Activated effector memory CD4-positive, alpha-beta T cell treated with anti-CD3 and anti-CD28 coated beads, Interleukin-2, amount 50 U/mL, for 16 hours (primary cell): ENCODE data around the gene BMP7.
"Not testable (repeated sequence)": the region's sequence is repeated elsewhere in the genome, so short reads cannot be mapped to it uniquely, and the experiment has no call there.

Source experiments
- DNase-seq: peaks from one replicate; pipeline ENCODE4 v3.0.0-alpha.2; 2020

Gene BMP7

DNA sequence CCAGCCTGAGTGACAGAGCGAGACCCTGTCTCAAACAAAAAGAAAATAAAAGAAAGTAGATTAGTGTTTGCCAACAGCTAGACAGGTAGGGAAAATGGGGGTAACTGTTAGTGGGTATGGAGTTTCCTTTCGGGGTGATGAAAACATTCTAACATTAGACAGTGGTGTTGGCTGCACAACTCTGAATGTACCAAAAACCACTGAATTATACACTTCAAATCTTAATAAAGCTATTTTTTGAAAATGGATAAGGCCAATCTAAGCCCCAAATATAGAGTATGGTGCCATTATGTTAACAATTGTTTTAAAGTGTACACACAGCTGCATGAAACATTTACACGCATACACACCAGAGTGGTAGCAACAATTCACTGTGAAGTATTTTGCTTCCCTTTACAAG is 57.0 kb downstream of the BMP7 start:
- DNase-seq = no peak

DNA sequence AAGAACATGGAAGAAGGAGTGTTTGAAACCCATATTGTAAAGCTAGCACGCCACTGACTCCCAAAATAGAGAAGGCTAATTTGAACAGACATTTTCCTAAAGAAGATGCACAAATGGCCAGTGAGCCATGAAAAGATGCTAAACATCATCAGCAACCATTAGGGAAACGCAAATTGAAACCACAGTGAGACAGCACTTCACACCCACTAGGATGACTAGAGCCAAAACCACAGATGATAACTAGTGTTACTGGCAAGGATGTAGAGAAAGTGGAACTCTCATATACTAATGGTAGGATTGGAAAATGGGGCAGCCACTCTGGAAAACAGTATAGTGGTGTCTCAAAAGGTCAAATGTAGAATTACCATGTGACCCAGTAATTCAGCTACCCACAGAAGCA is 58.2 kb downstream of the BMP7 start:
- DNase-seq = no peak

DNA sequence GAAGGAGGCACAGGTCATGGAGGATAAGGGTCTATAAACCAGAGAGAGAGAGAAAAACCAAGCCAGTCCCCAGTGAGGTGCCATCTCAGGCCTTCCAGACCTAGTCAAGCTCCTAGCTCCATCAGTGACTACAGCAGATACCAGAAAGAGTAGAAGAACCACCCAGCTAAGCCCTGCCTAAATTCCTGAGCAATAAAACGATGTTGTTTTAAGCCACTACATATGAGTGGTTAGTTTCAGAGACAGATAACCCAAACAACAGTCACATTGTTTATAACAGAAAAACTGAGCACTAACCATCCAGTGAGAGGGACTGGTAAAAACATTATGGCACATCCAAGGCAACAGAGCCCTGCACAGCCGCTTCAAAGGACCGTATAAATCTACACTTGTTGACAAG is 59.2 kb downstream of the BMP7 start:
- no peak for DNase-seq

DNA sequence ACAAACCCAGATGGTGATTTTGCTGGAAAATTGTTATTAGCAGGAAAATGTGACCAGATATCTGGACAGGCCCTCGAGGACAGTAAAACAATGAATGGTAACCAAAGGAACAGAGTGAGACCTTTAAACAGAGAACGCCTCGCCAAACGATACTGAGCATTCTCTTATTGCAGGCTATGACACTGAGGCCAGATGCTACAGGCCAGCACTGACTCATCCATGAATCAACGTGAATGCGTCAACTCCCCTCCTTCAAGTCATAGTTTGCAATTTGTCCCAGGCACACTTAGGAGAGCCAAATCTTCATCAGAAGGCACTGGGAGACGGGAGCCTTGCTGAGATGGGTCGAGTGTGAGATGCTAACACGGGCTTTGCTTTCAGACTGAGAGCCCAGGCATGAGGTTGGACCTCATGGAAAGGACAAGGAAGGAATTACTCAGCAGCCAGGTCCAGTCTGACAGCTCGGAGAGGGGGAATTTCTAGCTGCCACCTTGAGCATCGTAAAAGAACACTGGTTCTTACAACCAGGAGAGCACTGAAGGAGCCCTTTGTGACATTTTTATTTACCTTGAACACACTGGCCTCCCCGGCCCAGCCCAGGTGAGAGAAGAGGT is 60.7 kb downstream of the BMP7 start:
- DNase-seq = no peak

DNA sequence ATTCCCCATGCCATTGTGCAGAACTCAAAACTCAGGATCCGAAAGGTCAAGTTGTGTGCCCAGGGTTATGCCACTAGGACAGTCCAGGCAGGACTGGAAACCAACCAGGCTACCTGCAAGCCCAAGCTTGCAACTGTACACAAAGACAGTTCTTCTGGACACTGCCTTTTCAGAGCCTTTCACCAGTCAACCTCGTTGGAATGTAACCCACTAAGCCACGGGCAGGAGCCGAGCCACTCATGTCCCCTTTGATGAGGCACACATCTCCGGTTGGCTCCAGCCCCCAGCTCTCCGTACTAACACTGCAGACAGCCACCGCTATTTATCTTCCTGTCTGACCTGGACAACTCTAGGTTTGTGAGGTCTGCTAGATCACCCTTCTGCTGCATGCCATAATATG is 62.5 kb downstream of the BMP7 start:
- DNase-seq = no peak

DNA sequence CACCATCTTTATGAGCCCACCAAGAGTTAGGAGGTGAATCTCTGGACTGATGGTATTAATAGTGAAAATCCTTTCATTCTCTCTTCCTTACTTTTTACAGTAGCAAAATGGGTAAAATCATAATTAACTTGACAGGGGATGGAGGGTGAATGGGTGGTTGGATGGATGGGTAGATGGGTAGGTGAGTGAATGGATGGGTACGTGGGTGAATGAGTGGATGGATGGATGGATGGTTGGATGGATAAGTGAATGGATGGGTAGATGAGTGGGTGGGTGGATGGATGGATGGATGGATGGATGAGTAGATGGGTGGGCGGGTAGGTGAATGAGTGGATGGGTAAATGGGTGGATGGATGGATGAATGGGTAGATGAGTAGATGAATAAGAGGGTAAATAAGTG is 63.2 kb downstream of the BMP7 start:
- DNase-seq = no peak

DNA sequence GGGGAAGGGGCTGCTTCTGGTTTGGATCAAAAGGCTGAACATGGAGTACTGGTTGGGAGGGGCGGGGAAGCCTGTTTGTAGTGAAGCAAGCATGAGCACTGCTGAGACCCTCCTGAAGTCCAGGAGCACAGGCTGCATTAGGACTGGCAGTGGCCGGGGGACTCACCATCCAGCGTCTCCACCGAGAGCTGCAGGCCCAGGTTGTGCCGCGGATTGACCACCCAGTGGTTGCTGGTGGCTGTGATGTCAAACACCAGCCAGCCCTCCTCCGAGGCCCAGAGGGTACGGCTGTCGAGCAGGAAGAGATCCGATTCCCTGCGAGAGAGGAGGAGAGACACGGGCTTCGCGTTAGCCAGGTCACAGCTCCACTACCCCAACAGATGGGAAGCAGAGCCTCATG is 64.1 kb downstream of the BMP7 start:
- DNase-seq = no peak

DNA sequence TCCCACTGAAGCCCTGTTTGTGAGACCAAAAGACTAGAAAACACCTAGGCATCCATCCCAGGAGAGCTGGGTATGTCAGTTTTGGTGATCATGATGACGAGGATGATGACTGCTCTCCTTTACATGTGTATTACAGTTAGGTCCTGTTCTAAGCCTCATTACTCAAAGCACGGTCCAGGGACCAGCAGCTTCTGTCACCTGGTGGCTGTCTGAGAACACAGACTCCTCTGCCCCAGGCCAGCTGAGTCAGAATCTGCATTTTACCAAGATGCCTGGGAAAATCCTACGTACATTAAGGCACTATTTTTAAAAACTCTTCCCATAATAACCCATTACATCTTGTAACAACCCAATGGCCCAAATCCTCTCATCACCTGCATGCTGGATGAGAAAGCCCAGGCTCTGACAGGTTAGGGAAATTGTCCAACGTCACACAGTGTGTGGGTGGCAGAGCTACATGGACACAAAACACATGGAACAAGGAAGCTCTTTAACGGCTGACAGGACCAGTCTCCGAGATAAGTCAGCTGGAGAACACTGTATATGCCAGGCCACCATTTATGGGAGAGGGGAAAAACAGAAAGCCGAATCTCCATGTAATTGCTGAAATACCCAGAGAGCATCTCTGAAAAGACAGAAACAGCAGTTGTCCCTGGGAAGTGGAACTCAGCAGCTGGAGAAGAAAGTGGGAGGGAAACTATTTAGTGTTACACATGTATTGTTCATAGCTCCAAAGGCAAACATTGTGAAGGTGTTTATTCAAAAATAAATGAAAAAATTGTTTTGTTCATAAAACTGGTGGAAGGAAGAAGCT is 65.4 kb downstream of the BMP7 start:
- DNase-seq = no peak

DNA sequence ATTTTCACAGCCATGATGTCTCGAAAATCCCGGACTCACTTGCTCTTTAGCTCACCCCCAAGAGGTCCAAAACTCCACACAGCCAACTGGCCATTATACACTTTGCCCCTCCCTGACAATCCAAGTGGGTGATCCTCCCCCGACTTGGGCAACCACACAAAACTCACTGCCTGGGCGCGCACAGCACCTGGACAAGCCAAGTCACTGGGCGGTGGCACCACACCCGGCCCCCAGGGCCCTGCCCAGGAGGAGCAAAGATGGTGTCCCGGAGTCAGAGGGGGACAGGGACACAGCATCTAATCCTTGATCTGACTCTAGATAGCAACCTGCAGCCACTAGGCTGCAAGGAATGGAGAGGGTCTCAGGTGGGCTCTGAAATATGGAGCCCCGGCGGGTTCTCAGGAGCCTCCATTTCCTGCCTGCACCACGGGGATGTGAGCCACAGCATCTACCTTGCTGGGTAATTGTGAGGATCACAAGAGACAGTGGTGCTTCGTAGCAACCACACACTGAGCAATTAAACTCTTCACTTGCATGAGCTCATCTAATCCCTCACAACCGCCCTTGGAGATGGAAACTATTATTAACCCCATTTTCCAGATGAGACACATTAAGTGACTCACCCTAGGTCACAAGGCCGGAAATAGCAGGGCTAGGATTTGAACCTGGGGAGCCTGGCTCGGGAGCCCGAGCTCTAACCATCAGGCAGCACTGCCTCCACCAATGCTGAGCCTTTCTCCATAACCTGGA is 66.6 kb downstream of the BMP7 start:
- DNase-seq = no peak

DNA sequence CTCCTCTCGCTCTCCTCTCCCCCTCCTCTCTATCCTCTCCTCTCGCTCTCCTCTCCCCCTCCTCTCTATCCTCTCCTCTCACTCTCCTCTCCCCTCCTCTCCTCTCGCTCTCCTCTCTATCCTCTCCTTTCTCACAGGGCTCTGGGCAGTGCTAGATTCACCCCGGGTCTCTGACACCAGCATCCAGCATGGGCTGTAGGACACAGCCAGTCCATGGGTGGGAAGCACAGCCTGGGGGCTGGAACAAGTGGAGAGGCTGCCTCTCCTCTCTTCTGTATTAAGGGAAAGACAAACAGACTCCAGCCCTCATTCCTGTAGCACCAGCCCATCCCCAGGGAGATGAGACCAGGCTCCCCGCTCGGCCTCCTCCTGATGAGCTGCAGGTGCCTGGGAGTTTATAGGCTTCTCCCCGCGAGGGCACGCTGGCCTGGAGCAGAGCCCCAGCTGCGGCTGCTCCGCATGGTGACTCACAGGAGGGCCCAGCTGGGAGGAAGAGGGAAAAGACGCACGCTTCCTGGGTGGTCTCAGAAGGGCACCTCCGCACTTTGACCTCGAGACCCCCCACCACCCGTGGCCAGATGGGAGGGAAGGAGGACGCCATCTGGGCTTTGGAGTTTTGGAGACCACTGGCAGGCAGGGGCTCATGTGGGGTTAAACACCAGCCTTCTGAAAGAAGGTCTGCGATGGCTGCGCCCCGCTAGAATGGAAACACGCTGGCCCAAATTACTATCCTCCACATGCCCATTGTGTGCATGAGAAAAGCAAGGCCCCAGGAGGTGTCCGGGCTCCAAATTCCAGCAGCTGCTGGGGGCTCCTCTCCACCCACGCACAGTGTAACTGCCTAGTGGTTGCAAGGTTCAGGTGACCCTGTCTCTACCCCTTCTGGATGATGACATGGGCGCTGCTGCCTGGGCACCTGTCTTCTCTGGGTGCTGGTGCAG is 68.0 kb downstream of the BMP7 start:
- DNase-seq = no peak

DNA sequence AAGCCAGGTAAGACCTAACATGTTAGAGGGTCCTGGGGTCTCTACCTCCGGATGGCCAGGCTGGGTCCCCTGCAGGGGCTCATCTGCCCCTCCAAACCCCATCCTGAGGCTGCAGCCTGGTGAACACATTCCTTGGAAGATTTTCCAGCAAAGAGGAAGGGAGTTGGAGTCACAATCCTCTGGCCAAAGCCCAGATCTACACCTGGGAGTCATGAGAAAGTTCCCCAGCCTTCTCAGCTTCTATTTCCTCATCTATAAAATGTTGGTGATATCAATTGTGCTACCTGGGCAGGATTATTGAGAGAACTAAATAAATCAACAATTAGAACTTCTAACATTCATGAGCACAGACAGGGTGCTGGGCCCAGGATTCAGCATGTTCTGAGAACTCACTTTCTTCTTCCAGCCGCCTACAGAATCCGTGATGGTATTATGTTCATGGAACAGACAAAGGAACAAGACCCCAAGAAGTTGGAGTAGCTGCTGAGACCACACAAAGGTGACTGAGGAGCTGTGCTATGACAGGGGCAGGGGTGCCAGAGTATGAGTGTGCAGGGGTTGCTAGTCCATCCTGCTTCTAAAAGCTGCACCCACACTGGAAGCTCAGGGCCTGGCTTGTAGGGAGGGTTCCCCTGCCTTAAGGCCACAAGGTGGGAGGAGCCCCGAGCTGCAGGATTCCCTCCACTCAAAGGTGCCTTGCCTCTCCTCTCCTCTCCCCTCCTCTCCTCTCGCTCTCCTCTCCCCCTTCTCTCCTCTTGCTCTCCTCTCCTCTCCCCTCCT is 68.9 kb downstream of the BMP7 start:
- no peak for DNase-seq

DNA sequence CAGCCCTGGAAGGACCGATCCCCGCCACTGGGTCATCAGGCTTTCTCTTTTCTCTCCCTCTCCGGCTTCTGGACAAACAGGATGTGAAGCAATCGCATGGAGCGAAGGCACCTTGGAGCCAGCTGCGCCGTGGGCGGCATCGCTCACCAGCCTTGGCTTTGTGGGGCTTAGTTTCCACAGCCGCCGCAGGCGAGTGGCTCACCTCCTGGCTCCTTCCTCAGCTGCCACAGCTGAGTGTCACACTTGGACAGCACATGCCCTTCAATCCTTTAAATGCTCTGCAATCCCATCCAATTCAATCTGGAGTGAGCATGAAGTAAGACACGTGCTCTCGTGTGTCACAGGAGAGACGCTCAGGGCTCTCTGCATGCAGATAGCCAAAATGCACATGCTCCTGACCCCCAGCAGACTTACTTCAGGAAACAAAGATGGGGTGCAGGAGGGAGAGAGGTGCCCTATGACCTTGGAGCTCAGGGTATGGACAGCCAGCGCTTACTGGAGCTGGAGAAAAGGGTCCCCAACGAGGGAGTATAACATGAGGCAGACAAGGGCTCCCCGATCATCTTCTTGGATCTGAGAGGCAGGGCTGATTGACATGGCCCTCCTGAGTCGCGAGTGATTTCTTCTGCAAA is 70.9 kb downstream of the BMP7 start:
- DNase-seq = no peak

DNA sequence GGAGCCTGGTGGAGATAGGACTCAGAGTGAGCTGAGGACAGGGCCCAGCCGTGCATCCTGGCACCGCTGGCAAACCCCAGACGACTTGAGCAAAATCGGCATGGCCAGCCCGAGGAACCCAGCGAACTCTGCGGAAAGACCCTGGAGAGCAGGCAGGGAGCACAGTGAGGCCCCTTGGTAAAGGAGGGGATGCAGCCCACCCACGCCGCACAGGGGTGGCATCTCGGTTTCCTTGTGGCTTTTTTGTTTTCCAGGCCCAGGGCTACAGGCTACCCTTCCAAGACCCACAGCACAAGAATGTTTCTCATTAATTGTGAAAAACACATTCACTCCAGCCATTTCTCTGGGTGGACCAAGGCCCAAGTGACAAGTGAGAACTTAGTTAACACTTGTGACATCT is 71.4 kb downstream of the BMP7 start:
- DNase-seq = no peak

DNA sequence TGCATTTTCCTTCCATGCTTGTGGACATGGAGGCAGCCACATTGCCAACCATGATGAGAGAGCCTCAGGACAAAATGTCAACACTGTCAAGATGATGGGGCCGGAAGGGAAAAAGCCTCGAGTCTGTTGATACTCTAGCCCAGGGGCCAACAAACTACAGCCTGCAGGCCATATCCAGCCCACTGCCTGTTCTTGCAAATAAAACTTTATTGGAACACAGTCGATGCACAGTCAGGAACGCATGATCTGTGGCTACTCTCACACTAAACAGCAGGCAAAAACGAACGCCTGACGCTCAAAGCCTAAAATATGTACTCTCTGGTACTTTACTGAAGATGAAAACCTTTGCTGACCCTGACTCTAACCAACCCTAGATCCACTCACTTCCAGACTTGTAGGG is 72.3 kb downstream of the BMP7 start:
- no peak for DNase-seq

DNA sequence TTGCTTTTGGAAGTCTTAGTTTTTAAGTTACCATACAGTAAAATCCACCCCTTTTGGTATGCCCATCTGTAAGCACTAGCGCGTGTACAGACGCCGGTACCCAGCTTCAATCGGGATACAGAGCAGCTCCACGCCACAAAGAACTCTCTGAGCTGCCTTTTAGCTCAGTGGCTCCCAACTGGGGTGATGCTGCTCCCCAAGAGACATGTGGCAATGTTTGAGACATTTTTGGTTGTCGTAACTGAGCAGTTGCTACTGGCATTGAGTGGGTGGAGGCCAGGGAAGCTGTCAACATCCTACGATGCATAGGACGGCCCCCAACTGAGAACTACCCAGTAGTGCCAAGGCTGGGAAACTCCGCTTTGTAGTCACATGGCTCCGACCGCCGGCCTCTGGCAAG is 73.3 kb downstream of the BMP7 start:
- no peak for DNase-seq

DNA sequence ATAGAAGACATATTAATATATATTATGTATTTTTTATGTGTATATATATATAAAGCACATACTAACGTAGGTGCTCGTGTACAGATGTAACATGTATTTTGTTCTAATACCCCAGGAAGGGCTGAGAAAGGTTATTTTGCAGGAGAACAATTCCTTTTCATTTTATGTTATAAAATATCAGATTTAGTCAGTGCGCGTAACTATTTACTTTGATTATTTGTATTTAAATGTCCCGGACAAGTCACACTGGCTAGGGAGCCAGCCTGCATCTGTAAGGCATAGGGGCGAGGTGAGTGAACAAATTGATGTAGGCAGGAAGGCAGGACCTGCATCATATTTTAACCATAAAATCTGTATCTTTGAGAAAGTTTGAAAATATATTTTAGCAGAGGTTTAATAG is 74.1 kb downstream of the BMP7 start:
- no peak for DNase-seq

DNA sequence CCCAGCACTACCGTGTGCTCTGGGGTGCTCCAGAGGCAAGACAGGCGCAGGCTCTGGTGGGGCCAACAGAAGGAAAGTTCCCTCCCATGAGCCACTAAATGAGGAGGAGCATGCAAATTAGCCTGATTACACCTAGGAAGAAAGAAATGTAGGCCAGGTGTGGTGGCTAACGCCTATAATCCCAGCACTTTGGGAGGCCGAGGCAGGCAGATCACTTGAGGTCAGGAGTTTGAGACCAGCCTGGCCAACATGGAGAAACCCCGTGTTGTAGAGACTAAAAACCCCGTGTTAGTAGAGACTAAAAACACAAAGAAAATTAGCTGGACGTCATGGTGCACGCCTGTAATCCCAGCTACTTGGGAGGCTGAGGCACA is 75.2 kb downstream of the BMP7 start:
- not testable (repeated sequence) for DNase-seq

DNA sequence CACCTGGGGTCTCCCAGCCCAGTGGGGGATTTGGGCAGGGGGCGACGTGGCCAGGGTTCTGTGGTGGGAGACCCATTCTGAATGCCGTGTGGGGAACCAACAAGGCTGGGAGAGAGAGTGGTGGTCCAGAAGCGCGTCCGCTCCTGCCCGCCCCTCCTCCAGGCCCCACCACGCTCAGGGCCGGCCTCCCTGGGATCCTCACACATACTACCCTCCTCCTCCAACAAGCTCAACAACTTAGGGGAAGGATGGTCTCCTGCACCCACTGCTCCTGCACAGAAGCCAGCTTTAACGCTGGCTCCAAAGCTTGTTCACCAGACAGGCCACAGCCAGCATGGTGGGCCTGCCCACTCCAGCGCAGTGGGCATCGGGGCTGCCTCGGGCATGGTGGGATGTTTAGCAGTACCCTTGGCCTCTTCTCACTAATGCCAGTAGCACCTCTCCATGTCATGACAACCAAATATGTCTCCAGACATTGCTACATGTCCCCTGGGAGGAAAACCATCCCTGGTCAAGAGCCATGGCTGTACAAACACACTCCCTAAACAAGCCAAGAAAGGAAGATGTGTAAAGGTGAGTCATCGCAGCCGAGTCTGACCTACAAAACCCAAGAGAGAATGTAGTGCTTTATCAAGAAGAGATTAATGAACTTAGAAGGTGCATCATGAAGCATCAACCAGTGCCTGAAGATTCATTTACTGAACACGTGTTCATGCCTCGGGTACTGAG is 75.7 kb downstream of the BMP7 start:
- DNase-seq = no peak

DNA sequence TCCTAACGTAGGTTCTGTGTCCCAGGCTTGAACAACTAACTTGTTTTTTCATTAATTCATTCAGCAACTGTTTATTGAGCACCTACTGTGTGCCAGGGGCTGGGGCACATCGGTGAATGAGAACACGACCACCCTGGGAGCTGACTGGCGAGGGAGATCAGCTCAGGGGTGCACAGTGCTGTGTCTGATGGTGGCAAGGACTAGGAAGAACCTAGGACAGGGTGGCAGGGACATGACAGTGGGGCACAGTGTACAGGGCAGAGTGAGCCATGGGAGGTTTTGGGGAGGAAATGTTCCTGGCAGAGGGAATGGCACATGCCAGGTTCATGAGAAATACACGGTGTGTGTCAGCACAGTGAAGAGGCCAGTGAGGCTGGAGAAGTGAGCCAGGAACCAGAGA is 76.7 kb downstream of the BMP7 start:
- no peak for DNase-seq

DNA sequence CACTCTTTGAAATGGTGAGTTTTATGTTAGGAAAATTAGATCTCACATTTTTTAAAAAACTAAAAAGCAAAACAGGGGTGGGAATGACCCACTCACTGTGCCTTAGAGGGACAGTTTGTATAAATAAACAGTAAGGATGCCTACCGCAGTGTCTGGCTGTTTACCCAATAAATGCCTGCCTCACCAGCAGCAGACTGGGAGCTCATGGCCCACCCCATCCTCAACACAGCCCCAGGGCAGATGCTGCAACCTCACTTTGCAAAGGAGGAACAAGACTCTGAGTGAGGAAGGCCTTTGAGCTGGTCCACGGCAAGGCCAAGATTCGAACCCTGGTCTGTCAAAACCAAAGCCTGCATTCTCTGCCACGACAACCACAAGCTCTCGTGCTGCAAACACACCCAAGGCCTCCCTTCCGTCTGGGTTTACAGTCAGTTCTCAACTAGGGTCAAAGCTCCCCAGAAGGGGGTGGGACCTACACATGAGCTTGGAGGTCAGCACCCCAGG is 77.8 kb downstream of the BMP7 start:
- DNase-seq = no peak

DNA sequence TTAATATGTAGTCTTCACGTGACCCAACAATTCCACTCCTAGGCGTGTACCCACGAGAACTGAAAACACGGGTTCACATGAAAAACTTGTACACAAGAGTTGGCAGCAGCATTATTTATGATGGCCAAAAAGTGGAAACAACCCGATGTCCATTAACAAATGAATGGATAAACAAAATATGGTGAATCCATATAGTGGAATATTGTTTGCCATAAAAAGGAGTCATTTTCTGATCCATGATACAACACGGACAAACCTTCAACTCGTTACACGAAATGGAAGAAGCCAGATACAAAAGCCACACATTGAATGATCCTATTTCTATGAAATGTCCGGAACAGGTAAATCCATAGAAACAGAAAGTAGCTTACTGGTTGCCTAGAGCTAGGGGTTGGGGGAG is 78.4 kb downstream of the BMP7 start:
- DNase-seq = no peak
